Measurements from ENCODE around the gene PLPP1.

- TF ChIP-seq EZH2 (IDR thresholded peaks at IDR 0.05; ENCODE audit: insufficient read depth, poor library complexity, severe bottlenecking) (no peak), EZH2phosphoT487 (IDR thresholded peaks at IDR 0.05; ENCODE audit: insufficient read depth, low read depth) (no peak)
Observed at GRCh38 chr5:55575815-55576583, 41.2 kb upstream of the PLPP1 start.

All from GM23248 (cell line).